ENCODE measurements around the gene PDLIM3.
"Not testable (repeated sequence)": the region's sequence is repeated elsewhere in the genome, so short reads cannot be mapped to it uniquely, and the experiment has no call there.

Gene PDLIM3

GRCh38 chr4:185550933-185551332 is 15.6 kb upstream of the PDLIM3 start:
- DNase-seq, result no peak

- DNase-seq, result no peak
Observed at GRCh38 chr4:185549095-185549639, 13.9 kb upstream of the PDLIM3 start.

GRCh38 chr4:185548587-185548986 is 13.3 kb upstream of the PDLIM3 start:
- no peak for DNase-seq

GRCh38 chr4:185546335-185546734 is 11.0 kb upstream of the PDLIM3 start:
- DNase-seq, result no peak

- DNase-seq, result no peak
Observed at GRCh38 chr4:185542626-185543315, 7.5 kb upstream of the PDLIM3 start.

GRCh38 chr4:185541251-185541727 is 6.0 kb upstream of the PDLIM3 start:
- DNase-seq, result no peak

GRCh38 chr4:185540487-185541120 is 5.3 kb upstream of the PDLIM3 start:
- no peak for DNase-seq

GRCh38 chr4:185540040-185540439 is 4.7 kb upstream of the PDLIM3 start:
- no peak for DNase-seq

GRCh38 chr4:185538806-185539205 is 3.5 kb upstream of the PDLIM3 start:
- DNase-seq, result no peak

GRCh38 chr4:185536411-185536709 is 1.1 kb upstream of the PDLIM3 start:
- no peak for DNase-seq

- DNase-seq, result no peak
Observed at GRCh38 chr4:185535612-185536410, 504 bp upstream of the PDLIM3 start.

- no peak for DNase-seq
Observed at GRCh38 chr4:185534511-185534865, 819 bp downstream of the PDLIM3 start.

GRCh38 chr4:185532795-185533324 is 2.4 kb downstream of the PDLIM3 start:
- no peak for DNase-seq

GRCh38 chr4:185532293-185532692 is 3.0 kb downstream of the PDLIM3 start:
- DNase-seq, result no peak

GRCh38 chr4:185531654-185532053 is 3.7 kb downstream of the PDLIM3 start:
- not testable (repeated sequence) for DNase-seq

GRCh38 chr4:185529413-185529812 is 5.9 kb downstream of the PDLIM3 start:
- no peak for DNase-seq

GRCh38 chr4:185524888-185525863 is 10.1 kb downstream of the PDLIM3 start:
- DNase-seq, result no peak

GRCh38 chr4:185523862-185524261 is 11.4 kb downstream of the PDLIM3 start:
- DNase-seq, result no peak

GRCh38 chr4:185522451-185522850 is 12.9 kb downstream of the PDLIM3 start:
- DNase-seq, result no peak

- DNase-seq, result no peak
Observed at GRCh38 chr4:185520119-185520518, 15.2 kb downstream of the PDLIM3 start.

- DNase-seq, result no peak
Observed at GRCh38 chr4:185518494-185518893, 16.8 kb downstream of the PDLIM3 start.

GRCh38 chr4:185518069-185518468 is 17.2 kb downstream of the PDLIM3 start:
- DNase-seq, result no peak

Data from bone marrow (tissue), 2 donors.